Liver (tissue), 9 donors: Measurements from ENCODE around the gene IRAG1. TPM values are rescaled to one million over a fixed set of nuclear protein-coding genes. Genes with fewer than 3 reads are reported as not detected.

Experiments used
- DNase-seq: peaks from one replicate; pipeline ENCODE4 v3.0.0-alpha.2; 2017; ENCODE audit warnings: low spot score
- H3K27ac ChIP-seq, 2 donors: one replicate each; pipeline ENCODE4 v1.7.0; 2013; ENCODE audit warnings: inconsistent platforms in 2 of 2, low read length in 2 of 2, control low read depth in 1 of 2, low read depth in 1 of 2, mild to moderate bottlenecking in 1 of 2
- H3K27me3 ChIP-seq, 4 donors: one replicate each; pipeline versions ENCODE4 v1.6.1 to v1.7.0; 2013; ENCODE audit warnings: low read length in 3 of 4, inconsistent platforms in 1 of 4, mild to moderate bottlenecking in 1 of 4, moderate library complexity in 1 of 4; ENCODE audit not compliant: control insufficient read depth in 4 of 4, insufficient read depth in 4 of 4
- H3K36me3 ChIP-seq, 4 donors: one replicate each; pipeline versions ENCODE4 v1.6.1 to v1.7.0; 2013; ENCODE audit warnings: low read length in 3 of 4, mild to moderate bottlenecking in 3 of 4, low read depth in 1 of 4, moderate library complexity in 1 of 4; ENCODE audit not compliant: control insufficient read depth in 4 of 4, insufficient read depth in 3 of 4
- H3K4me1 ChIP-seq, 4 donors: one replicate each; pipeline versions ENCODE4 v1.6.1 to v1.7.0; 2013; ENCODE audit warnings: low read length in 3 of 4, mild to moderate bottlenecking in 3 of 4, moderate library complexity in 1 of 4; ENCODE audit not compliant: control insufficient read depth in 4 of 4, insufficient read depth in 4 of 4
- H3K4me3 ChIP-seq, 3 donors: one replicate each; pipeline versions ENCODE4 v1.6.1 to v1.7.0; 2013; ENCODE audit warnings: low read length in 3 of 3, control low read depth in 1 of 3, low read depth in 1 of 3, mild to moderate bottlenecking in 1 of 3
- H3K9ac ChIP-seq, 2 donors: one replicate each; pipeline ENCODE4 v1.7.0; 2013; ENCODE audit warnings: low read length in 2 of 2, mild to moderate bottlenecking in 2 of 2, moderate library complexity in 2 of 2, control low read depth in 1 of 2, low read depth in 1 of 2
- H3K9me3 ChIP-seq, 4 donors: one replicate each; pipeline versions ENCODE4 v1.6.1 to v1.7.0; 2013; ENCODE audit warnings: low read length in 3 of 4; ENCODE audit not compliant: control insufficient read depth in 4 of 4
- ATF3 ChIP-seq: IDR thresholded peaks from 2 replicates; pipeline ENCODE4 v1.6.1; 2016; ENCODE audit warnings: antibody characterized with exemption
- CTCF ChIP-seq: fragments of 150-350 bp; IDR thresholded peaks from 2 replicates; pipeline ENCODE4 v1.5.1; 2017; ENCODE audit warnings: improper control_type of control experiment, low read depth, low read length; ENCODE audit not compliant: missing input control
- FOXA1 ChIP-seq: IDR thresholded peaks from 2 replicates; pipeline ENCODE4 v1.6.1; 2016; ENCODE audit warnings: antibody characterized with exemption
- GABPA ChIP-seq, 2 donors: IDR thresholded peaks in 1 of 2; conservative IDR thresholded peaks in 1 of 2; 2 replicates each; pipeline ENCODE4 v1.6.1; 2016; ENCODE audit warnings: antibody characterized with exemption in 2 of 2, mild to moderate bottlenecking in 1 of 2, moderate library complexity in 1 of 2
- HNF4A ChIP-seq, 2 donors: conservative IDR thresholded peaks; 2 replicates each; pipeline ENCODE4 v1.6.1; 2016; ENCODE audit warnings: antibody characterized with exemption in 2 of 2, mild to moderate bottlenecking in 2 of 2
- HNF4G ChIP-seq: IDR thresholded peaks from 2 replicates; pipeline ENCODE4 v1.6.1; 2016; ENCODE audit warnings: antibody characterized with exemption
- JUND ChIP-seq, 2 donors: IDR thresholded peaks; 2 replicates each; pipeline ENCODE4 v1.6.1; 2016; ENCODE audit warnings: antibody characterized with exemption in 2 of 2
- NR2F2 ChIP-seq: IDR thresholded peaks from 2 replicates; pipeline ENCODE4 v1.6.1; 2016; ENCODE audit warnings: antibody characterized with exemption
- RAD21 ChIP-seq, 2 donors: IDR thresholded peaks; 2 replicates each; pipeline ENCODE4 v1.6.1; 2016; ENCODE audit warnings: antibody characterized with exemption in 2 of 2, mild to moderate bottlenecking in 2 of 2
- RXRA ChIP-seq, 2 donors: IDR thresholded peaks; 2 replicates each; pipeline ENCODE4 v1.6.1; 2017 to 2018; ENCODE audit warnings: antibody characterized with exemption in 2 of 2, mild to moderate bottlenecking in 1 of 2
- SP1 ChIP-seq: IDR thresholded peaks from 2 replicates; pipeline ENCODE4 v1.6.1; 2018; ENCODE audit warnings: antibody characterized with exemption, mild to moderate bottlenecking
- TAF1 ChIP-seq: conservative IDR thresholded peaks from 2 replicates; pipeline ENCODE4 v1.6.1; 2016; ENCODE audit warnings: antibody characterized with exemption, mild to moderate bottlenecking
- YY1 ChIP-seq: IDR thresholded peaks from 2 replicates; pipeline ENCODE4 v1.6.1; 2016; ENCODE audit warnings: antibody characterized with exemption, mild to moderate bottlenecking
- ZBTB33 ChIP-seq: IDR thresholded peaks from 2 replicates; pipeline ENCODE4 v1.6.1; 2016; ENCODE audit warnings: antibody characterized with exemption
- WGBS: extraction: QIAGEN DNeasy Blood & Tissue Kit; methylation state at CpG from one replicate; pipeline ENCODE4 v1.1.7; 2013; 5-methylcytosine and 5-hydroxymethylcytosine counted together
- polyA plus RNA-seq, 2 donors: library from polyadenylated mRNA; stranded (reverse) in 1 of 2; unstranded in 1 of 2; fragments of 200-250 nt in 1 of 2; fragments of >200 nt in 1 of 2; fragmentation: Nextera tagmentation in 1 of 2; extraction: Ambion mirVana in 1 of 2; gene quantifications; one replicate each; pipeline versions ENCODE4 v1.2.1 to v1.2.3, GENCODE V29; 2013 to 2015
- total RNA-seq, 2 donors: library from RNA; depleted of rRNA; stranded (reverse); fragments of >200 nt; gene quantifications; one replicate each; pipeline ENCODE4 v1.2.3, GENCODE V29; 2014
- TF ChIP-seq, protein P1 (sequence below): IDR thresholded peaks from 2 replicates; pipeline ENCODE4 v1.6.1; 2016; ENCODE audit warnings: antibody characterized with exemption
- TF ChIP-seq, protein P2 (sequence below): IDR thresholded peaks from 2 replicates; pipeline ENCODE4 v1.6.1; 2016; ENCODE audit warnings: antibody characterized with exemption, mild to moderate bottlenecking
- donor health status: healthy.
- donor health status: healthy.
- donor health status: healthy.
- donor health status: healthy.
- donor health status: healthy.

The IRAG1 gene
- total and polyA plus RNA-seq, 4 donors: 0.29 to 4.4 (median 2.0) TPM

GRCh38 chr11:10663990-10664389 lies 29.6 kb downstream of the IRAG1 start:
- TF ChIP-seq HNF4G (no peak), GABPA (IDR thresholded peaks at IDR 0.05 in 1 of 2, conservative IDR thresholded peaks at IDR 0.05 in 1 of 2) (no peak), JUND (IDR thresholded peaks at IDR 0.05) (no peak), ATF3 (no peak), TAF1 (no peak), RXRA (IDR thresholded peaks at IDR 0.05) (no peak), NR2F2 (no peak), FOXA1 (no peak), ZBTB33 (no peak)
- TF ChIP-seq, protein P1, sequence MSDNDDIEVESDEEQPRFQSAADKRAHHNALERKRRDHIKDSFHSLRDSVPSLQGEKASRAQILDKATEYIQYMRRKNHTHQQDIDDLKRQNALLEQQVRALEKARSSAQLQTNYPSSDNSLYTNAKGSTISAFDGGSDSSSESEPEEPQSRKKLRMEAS: no peak
- Histone ChIP-seq H3K4me3 (no peak overlapping the region), H3K27ac (no peak overlapping the region), H3K36me3 (no peaks in the 10 kb centered on the region), H3K27me3 (no peaks in the 10 kb centered on the region), H3K9ac (no peak overlapping the region), H3K9me3 (no peaks in the 10 kb centered on the region), H3K4me1 (no peaks in the 10 kb centered on the region)
- no peak for DNase-seq
- 71% methylated on average over 6 of the region's 6 CpGs for WGBS

GRCh38 chr11:10663365-10663764 lies 30.2 kb downstream of the IRAG1 start:
- Histone ChIP-seq H3K9ac (no peak overlapping the region), H3K36me3 (no peaks in the 10 kb centered on the region), H3K9me3 (no peaks in the 10 kb centered on the region), H3K4me3 (no peak overlapping the region), H3K4me1 (no peaks in the 10 kb centered on the region), H3K27me3 (no peaks in the 10 kb centered on the region), H3K27ac (no peak overlapping the region)
- no peak for DNase-seq
- no peak for TF ChIP-seq JUND (IDR thresholded peaks at IDR 0.05)
- TF ChIP-seq GABPA (IDR thresholded peaks at IDR 0.05 in 1 of 2, conservative IDR thresholded peaks at IDR 0.05 in 1 of 2): no peak
- TF ChIP-seq CTCF: no peak
- TF ChIP-seq YY1: no peak
- TF ChIP-seq HNF4A (conservative IDR thresholded peaks at IDR 0.05): no peak
- TF ChIP-seq SP1: no peak
- no peak for TF ChIP-seq FOXA1
- TF ChIP-seq TAF1: no peak
- TF ChIP-seq NR2F2: no peak
- no peak for TF ChIP-seq ZBTB33
- TF ChIP-seq RAD21 (IDR thresholded peaks at IDR 0.05): no peak
- TF ChIP-seq, protein P2, sequence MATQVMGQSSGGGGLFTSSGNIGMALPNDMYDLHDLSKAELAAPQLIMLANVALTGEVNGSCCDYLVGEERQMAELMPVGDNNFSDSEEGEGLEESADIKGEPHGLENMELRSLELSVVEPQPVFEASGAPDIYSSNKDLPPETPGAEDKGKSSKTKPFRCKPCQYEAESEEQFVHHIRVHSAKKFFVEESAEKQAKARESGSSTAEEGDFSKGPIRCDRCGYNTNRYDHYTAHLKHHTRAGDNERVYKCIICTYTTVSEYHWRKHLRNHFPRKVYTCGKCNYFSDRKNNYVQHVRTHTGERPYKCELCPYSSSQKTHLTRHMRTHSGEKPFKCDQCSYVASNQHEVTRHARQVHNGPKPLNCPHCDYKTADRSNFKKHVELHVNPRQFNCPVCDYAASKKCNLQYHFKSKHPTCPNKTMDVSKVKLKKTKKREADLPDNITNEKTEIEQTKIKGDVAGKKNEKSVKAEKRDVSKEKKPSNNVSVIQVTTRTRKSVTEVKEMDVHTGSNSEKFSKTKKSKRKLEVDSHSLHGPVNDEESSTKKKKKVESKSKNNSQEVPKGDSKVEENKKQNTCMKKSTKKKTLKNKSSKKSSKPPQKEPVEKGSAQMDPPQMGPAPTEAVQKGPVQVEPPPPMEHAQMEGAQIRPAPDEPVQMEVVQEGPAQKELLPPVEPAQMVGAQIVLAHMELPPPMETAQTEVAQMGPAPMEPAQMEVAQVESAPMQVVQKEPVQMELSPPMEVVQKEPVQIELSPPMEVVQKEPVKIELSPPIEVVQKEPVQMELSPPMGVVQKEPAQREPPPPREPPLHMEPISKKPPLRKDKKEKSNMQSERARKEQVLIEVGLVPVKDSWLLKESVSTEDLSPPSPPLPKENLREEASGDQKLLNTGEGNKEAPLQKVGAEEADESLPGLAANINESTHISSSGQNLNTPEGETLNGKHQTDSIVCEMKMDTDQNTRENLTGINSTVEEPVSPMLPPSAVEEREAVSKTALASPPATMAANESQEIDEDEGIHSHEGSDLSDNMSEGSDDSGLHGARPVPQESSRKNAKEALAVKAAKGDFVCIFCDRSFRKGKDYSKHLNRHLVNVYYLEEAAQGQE: no peak
